Right lung (tissue), 5 donors: Measurements from ENCODE around the gene ROM1. TPM values are rescaled to one million over a fixed set of nuclear protein-coding genes. Genes with fewer than 3 reads are reported as not detected.
A peak's percentile ranks its signal among the peaks of the same experiment; 100 is the strongest.
"Not testable (repeated sequence)": the region's sequence is repeated elsewhere in the genome, so short reads cannot be mapped to it uniquely, and the experiment has no call there.

Experiments used
- DNase-seq, 2 donors: peaks; one replicate each; pipeline ENCODE4 v3.0.0-alpha.2; 2013
- polyA plus RNA-seq, 5 donors: library from polyadenylated mRNA; unstranded; fragments of 120-200 nt; gene quantifications; one replicate each; pipeline versions ENCODE4 v1.2.1 to v1.2.3, GENCODE V29; 2013; ENCODE audit warnings: inconsistent platforms in 1 of 5, low replicate concordance in 1 of 5; ENCODE audit not compliant: insufficient read length in 5 of 5, insufficient read depth in 1 of 5

The ROM1 gene
- polyA plus RNA-seq, 5 donors, result 3.3 to 7.5 (median 4.8) TPM

- DNase-seq, result no peak
Observed at GRCh38 chr11:62605902-62606301, 7.2 kb upstream of the ROM1 start.

- no peak for DNase-seq
Observed at GRCh38 chr11:62607714-62608113, 5.3 kb upstream of the ROM1 start.

- no peak for DNase-seq
Observed at GRCh38 chr11:62608776-62609175, 4.3 kb upstream of the ROM1 start.

GRCh38 chr11:62610403-62610802, 2.7 kb upstream of the ROM1 start:
- DNase-seq, result no peak

- no peak for DNase-seq
Observed at GRCh38 chr11:62610814-62611704, 2.0 kb upstream of the ROM1 start.

- peak; percentile 62 to 71 for DNase-seq
Observed at GRCh38 chr11:62611705-62612365, 1.2 kb upstream of the ROM1 start.

GRCh38 chr11:62613291-62613778, 278 bp downstream of the ROM1 start:
- DNase-seq, result no peak

GRCh38 chr11:62614275-62614674, 1.2 kb downstream of the ROM1 start:
- DNase-seq, result no peak

- no peak for DNase-seq
Observed at GRCh38 chr11:62615521-62615920, 2.5 kb downstream of the ROM1 start.

GRCh38 chr11:62616957-62617356, 3.9 kb downstream of the ROM1 start:
- DNase-seq, result not testable (repeated sequence)

GRCh38 chr11:62621027-62621566, 8.0 kb downstream of the ROM1 start:
- no peak for DNase-seq

GRCh38 chr11:62621567-62622470, 8.8 kb downstream of the ROM1 start, which contains the start of gene B3GAT3:
Gene B3GAT3 (minus strand): TSS chr11:62621986. CDS start chr11:62621947, 39 bp downstream.
- DNase-seq, result peak; percentile 98 to 99

- DNase-seq, result no peak
Observed at GRCh38 chr11:62622476-62623089, 9.5 kb downstream of the ROM1 start.

- no peak for DNase-seq
Observed at GRCh38 chr11:62627713-62628112, 14.7 kb downstream of the ROM1 start.

GRCh38 chr11:62632492-62632891, 19.4 kb downstream of the ROM1 start:
- no peak for DNase-seq

GRCh38 chr11:62644220-62644619, 31.2 kb downstream of the ROM1 start:
- DNase-seq, result no peak

GRCh38 chr11:62645671-62645945, 32.6 kb downstream of the ROM1 start:
- DNase-seq, result no peak

GRCh38 chr11:62645946-62646824, 33.1 kb downstream of the ROM1 start, which contains the start of gene GANAB:
Gene GANAB (minus strand): TSS chr11:62646613. CDS start chr11:62646599, 14 bp downstream.
- DNase-seq, result peak; percentile 97 to 98

- DNase-seq, result no peak
Observed at GRCh38 chr11:62646825-62647608, 34.0 kb downstream of the ROM1 start.
